HG03097 (cell line): ENCODE results near the gene MMP25.
A peak's percentile ranks its signal among the peaks of the same experiment; 100 is the strongest.

Experiments
- ATAC-seq: cut with Tn5 transposase; IDR thresholded peaks from one replicate; pipeline ENCODE4 v1.9.1; 2021; ENCODE audit not compliant: unreplicated experiment, low FRiP score

Gene MMP25, protein sequence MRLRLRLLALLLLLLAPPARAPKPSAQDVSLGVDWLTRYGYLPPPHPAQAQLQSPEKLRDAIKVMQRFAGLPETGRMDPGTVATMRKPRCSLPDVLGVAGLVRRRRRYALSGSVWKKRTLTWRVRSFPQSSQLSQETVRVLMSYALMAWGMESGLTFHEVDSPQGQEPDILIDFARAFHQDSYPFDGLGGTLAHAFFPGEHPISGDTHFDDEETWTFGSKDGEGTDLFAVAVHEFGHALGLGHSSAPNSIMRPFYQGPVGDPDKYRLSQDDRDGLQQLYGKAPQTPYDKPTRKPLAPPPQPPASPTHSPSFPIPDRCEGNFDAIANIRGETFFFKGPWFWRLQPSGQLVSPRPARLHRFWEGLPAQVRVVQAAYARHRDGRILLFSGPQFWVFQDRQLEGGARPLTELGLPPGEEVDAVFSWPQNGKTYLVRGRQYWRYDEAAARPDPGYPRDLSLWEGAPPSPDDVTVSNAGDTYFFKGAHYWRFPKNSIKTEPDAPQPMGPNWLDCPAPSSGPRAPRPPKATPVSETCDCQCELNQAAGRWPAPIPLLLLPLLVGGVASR

DNA sequence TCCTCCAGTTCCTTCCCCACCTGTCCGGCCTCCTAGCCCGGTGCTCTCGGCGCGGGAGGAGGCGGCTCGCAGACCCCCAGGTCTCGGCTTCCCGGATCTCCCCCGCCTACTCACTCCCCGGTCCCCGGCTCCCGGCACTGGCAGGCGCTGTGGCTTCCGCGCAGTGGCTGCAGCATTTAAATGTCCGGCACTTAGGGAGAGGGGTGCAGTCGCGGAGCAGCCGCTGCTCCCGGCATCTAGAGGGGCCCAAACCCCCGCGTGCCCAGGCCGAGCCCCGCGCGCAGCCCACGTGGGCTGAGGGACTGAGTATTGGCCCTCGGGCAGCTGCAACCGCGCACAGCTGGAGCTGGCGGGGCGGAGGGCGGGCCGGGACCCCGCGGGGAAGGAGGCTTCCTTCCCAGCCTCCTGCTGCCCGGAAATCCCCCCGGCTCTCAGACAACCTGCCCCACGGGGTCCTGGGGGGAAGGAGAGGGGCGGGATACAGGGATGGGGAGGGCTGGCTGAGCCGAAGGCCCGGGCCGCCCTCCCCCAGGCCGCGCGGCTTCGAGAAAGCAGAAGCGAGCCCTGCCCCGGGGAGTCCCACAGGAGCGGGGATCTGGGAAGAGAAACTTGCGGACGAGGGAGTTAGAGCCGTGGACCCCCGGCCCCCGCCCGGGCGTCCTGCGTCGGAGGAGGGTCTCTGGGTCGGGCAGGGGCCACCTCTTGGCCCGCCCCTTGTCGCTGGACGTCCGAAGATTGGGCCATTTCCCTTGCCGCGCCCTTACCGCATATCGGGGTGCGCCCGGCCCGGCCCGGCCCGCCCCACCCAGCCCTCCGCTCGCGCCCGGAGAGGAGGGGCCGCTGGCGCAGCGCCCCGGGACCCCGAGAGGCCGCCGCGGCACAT lies at the start of gene MMP25:
MMP25 (plus strand) TSS at position 804 of the 883 bp plus-strand sequence. CDS start 357 bp downstream, outside the sequence.
- no peak for ATAC-seq

GRCh38 chr16:2999929-3000328 lies 46.4 kb upstream of the MMP25 start:
- ATAC-seq: no peak

- ATAC-seq: no peak
Observed at GRCh38 chr16:3000540-3000939, 45.8 kb upstream of the MMP25 start.

DNA sequence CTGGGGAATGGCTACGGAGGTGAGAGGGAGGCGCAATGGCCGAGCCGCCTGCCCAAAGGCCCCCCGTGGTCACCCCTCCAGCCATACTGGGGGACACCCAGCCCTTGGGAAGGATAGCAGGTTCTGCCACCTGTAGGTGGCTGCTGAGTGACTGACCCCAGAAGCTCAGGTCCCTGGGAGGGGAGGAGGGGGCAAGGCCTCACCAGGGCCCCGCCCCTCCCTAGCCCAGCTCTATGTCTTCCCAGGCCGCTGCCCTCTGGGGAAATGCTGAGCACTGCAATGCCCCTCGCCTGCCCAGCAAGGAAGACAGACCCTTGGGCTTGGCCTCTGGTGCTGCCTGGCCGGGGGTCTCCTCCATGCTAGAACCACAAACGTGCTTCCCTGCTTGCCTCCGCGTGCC lies 45.0 kb upstream of the MMP25 start:
- no peak for ATAC-seq

- peak; percentile 91 for ATAC-seq
Observed at GRCh38 chr16:3003582-3004270, 42.6 kb upstream of the MMP25 start.

GRCh38 chr16:3004319-3004718 lies 42.0 kb upstream of the MMP25 start:
- ATAC-seq: peak; percentile 16

GRCh38 chr16:3004781-3005284 lies 41.5 kb upstream of the MMP25 start:
- no peak for ATAC-seq

DNA sequence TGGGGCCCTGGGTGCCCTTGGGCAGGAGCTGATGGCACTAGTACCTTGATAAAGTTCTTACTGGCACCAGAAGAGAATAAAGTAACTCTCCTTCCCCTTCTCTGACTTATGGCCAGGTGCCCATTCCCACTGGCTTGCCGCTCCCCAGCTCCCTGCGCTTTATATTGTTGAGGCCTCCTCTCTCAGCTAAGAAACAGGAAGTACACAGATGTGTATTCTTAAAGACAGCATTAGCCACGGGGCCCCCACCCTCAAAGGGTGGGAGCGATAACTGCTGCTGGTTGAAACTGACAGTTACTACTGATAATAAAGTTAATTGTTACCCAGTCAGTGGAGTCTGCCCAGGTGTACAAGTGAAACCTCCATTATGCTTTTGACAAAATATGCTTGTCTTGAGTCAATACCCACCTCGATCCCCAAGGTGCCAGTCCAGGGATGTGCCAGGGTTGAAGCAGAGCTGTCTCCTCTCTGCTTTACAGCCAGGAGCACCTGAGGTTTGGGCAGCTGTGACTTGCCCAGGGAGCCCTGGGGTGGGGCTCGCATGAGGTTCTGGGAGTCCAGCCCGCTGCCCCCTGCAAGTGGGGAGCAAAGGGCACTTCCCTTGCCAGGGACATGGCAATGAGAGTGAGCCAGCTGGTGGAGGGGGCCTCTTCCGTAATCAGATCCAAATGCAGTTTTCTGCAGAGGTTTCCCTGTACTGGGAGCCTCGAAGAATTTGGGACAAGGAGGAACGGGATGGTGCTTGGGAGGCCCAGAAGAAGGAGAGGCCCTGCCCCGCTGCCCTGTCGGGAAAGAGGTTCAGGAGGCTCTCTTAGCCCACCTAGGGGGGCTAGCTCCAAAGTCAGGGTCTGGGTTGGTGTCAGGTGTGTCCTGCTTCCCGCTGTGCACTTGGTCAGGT lies 39.1 kb upstream of the MMP25 start:
- no peak for ATAC-seq

- no peak for ATAC-seq
Observed at GRCh38 chr16:3007957-3008689, 38.2 kb upstream of the MMP25 start.

- no peak for ATAC-seq
Observed at GRCh38 chr16:3008690-3009037, 37.7 kb upstream of the MMP25 start.

DNA sequence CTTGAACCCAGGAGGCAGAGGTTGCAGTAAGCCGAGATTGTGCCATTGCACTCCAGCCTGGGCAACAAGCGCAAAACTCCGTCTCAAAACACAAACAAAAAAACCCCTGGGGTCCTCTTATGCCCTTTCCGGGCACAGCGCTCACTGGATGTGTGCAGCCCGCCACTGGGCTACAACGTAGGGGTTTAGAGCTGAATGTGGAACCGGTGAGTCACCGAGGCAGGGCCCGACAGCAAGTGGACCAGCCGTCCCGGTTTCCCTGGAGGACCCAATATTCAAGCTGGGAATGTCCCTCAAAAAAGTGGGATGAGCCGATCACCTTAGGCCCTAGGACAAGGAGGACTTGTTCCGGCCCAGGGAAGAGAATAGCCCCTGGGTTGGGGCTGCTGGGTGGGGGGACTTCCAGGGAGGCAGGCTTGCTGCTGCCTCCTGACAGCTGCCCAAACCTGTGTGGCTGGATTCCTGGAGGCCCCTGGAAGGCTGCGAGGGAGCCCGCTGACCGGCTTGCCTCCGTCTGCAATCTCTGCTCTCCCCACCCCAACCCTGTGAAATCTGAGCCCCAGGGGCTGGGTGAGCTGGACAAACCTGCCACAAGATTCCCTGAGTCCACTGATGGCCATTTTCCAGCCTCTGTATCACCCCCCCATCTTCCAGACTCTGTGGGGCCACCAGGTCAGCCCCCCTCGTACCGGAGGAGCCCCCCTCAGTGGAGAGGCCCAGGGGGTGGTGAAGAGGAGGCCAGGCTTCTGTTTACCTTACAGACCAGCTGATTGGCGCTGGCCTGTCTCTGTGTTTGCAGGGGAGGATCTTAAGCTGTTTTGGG lies 36.6 kb upstream of the MMP25 start:
- ATAC-seq: no peak

DNA sequence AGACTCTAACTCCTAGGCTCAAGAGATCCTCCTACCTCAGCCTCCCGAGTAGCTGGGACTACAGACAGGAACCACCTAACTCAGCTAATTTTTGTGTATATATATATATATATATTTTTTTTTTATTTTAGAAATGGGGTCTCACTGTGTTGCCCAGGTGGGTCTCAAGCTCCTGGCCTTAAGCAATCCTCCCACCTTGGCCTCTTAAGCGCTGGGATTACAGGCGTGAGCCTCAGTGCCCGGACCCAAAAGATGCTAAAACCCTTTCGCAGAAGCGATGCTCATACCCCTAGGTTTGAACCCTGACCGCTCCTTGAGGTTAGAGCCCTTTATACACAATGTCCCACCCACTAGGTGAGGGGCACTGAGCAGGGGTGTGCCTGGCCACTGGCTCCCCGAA lies 35.9 kb upstream of the MMP25 start:
- ATAC-seq: no peak

DNA sequence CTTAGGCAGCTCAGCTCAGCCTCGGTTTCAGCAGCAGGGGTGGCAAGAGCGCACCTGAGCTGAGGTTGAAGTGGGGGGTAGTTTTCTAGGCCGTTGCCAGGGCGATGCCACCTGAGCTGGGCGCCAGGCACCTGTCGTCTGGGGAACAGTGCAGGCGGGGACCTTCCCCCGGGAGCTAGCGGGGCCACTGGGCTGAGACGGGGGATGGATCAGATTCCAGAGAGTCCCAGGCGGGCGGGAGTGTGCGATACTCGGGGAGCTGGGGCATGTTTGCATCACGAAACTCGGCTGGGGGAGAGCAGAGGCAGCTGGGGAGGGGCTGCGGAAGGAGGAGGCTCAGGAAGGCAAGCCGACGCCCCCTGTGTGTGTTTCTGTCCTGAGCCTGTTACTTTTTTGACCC lies 34.1 kb upstream of the MMP25 start:
- ATAC-seq: no peak

DNA sequence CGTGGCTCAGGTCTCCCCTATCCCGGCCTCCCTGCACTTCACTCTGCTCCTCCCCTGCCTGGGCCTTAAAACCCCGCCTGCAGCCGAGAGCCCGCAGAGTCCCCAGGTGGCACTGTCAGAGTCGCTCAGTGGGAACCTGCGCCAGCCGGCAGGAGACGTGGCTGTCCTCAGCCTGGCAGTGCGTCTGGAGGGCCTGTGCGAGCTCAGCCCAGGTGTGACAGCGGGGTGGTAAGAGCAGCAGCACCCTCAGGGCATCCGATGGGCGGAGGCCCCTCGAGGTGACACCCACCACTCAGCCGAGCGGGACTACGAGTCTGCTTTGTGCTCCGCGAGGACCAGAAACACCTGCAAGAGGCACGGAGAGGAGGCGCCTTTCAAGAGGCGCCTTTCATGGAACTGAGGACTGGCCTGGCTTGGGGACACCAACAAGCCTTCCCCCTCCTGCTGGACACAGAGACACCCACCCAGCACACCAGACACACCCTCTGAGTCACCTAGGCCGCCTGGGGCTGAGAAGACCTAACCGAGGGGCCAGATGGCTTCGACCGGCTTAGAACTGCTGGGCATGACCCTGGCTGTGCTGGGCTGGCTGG lies 33.4 kb upstream of the MMP25 start, which contains the start of gene CLDN9:
CLDN9 (plus strand) TSS at position 96 of the 593 bp plus-strand sequence; CDS start at position 536, 440 bp downstream.
- no peak for ATAC-seq

DNA sequence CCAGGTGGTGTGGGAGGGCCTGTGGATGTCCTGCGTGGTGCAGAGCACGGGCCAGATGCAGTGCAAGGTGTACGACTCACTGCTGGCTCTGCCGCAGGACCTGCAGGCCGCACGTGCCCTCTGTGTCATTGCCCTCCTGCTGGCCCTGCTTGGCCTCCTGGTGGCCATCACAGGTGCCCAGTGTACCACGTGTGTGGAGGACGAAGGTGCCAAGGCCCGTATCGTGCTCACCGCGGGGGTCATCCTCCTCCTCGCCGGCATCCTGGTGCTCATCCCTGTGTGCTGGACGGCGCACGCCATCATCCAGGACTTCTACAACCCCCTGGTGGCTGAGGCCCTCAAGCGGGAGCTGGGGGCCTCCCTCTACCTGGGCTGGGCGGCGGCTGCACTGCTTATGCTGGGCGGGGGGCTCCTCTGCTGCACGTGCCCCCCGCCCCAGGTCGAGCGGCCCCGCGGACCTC lies 32.8 kb upstream of the MMP25 start:
- ATAC-seq: no peak

GRCh38 chr16:3013998-3014690 lies 32.2 kb upstream of the MMP25 start:
- ATAC-seq: no peak

DNA sequence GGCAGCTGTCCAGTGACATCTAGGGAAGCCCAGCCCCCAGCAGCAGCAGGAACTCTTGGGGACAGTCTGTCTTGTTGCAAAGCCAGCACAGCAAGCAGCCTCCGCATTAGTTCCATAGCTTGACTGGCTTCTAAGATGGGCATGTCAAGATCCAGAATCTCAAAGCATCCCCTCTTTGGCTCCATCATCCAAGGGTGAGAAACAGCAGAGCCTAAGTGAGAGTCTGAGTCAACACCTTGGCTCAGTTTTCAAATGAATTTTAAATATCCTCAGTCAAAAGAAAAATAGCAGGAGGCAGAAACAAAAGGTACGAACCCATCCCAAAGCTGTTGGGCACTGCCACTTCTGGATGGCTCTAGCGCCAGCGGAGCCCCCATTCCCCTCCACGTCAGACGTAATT lies 31.4 kb upstream of the MMP25 start:
- ATAC-seq: no peak
